CD4-positive, alpha-beta T cell treated with Interleukin-17A for 4 hours (primary cell): Measurements from ENCODE around the gene SORD.
"Not testable (repeated sequence)": the region's sequence is repeated elsewhere in the genome, so short reads cannot be mapped to it uniquely, and the experiment has no call there.

Source experiments
- DNase-seq: peaks from one replicate; pipeline ENCODE4 v3.0.0-alpha.2; 2020; ENCODE audit warnings: mixed read lengths

Gene SORD

DNA sequence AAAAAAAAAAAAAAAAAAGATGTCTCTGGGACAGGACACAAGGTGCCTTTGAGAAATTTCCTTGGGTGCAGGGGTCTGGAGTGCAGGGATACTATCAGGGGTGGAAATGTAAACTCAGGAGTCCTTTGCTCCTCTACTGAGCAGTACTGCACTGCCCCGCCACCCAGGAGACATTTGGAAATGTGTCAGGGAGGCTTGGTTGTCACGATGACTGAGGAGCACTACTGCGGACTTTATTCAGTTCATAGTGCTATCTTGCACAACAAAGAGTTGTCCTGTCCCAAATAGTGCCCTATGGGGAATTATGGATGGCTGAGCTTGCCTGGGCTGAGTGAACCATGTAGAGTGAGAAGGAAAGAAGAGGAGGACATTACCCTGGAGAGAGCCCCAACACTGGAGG, 2.6 kb downstream of the SORD start:
- not testable (repeated sequence) for DNase-seq

DNA sequence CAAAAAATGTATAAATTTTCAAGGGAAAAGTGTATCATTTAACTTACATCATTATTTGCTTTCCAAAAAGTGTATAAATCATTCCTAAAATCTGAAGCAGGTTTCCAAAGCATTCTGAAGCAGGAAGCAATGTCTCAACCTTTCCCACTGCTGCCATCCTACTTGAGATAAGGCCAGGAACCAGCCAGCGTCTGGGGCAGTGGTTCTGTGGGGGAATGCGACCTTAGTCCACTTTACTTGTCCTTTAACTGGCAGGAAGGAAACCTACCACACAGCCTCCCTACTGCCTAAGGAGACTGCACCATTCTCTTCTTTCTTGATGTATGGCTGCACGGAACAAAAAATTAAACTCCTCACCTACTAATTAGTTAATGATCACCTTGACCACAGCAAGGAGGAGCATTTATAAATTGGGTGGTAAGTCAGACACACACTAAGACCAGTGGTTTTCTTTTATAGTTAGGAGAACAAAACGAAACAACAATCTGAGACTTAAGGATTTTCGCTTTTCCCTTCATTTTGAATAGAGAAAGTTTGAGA, 3.7 kb downstream of the SORD start:
- DNase-seq, result no peak

DNA sequence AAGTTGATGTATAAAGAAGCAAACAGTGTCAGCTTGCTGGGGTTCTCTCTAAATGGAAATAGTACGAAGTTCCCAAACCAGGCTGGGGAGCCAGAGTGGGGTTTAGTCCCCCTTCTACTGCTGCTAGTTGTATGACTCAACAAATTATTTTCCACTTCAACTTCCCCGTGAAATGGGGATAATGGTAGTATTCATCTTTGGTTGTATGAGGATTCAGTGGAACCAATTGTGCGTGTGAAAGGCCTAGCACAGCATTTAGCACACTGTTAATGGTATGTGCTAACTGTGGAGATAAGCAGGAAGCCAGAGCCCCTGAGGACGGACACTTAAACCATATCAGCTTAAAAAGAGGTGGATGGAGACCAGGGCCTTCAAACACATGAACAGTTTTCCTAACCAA, 4.2 kb downstream of the SORD start:
- no peak for DNase-seq

DNA sequence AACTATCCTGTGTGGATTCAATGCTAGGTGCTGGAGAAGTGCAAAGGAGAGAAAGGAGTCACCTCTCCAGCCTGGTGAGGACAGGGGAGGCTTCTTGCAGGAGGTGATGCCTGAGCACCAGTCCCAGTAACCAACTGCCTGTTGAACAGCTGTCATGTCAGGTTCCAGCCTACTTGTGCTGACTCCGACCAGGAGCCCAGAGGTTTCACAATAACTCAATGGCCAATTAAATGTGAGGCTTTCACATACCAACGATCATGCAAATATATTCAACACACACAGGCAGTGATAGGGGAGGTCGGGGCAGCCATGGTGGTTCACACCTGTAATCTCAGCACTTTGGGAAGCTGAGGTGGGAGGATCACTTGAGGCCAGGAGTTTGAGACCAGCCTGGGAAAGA, 7.7 kb downstream of the SORD start:
- no peak for DNase-seq

DNA sequence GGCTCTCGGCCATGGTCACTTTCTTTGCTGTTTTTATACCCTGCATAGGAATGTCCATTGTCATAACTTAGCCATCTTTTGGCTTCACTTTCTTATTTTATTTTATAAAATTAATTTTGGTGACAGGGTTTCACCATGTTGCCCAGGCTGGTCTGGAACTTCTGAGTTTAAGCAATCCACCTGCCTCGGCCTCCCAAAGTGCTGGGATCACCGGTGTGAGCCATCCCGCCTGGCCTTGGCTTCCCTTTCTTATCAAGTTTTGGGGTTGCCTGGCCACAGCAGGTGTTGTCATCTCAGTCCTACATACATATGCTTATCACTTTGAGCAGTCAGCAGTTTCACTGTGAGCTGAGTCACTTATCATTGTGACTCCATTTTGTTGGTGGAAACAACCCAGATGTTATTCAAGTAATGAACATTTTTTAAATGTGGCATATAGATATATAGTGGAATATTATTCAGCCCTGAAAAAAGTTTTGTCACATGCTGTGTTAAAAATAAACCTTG, 8.6 kb downstream of the SORD start:
- DNase-seq, result not testable (repeated sequence)

DNA sequence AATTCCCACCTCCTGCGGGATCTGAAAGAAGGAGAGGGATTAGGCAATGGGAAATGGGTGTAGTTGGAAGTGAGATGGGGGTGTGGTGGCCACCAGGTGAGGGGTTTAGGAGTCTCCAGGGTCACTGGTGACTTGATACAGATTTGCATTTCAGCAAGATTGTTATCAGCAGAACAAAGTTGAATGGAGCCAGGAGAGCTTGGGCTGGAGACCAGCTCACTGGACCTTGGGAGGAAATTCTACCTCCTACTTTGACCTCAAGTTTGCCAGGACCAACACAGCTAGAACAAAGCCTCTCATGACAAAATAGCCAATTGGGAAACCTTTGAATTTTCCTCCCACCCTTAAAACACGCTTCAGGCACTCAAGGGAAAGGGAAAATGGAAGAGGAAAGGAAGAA, 9.5 kb downstream of the SORD start:
- not testable (repeated sequence) for DNase-seq

DNA sequence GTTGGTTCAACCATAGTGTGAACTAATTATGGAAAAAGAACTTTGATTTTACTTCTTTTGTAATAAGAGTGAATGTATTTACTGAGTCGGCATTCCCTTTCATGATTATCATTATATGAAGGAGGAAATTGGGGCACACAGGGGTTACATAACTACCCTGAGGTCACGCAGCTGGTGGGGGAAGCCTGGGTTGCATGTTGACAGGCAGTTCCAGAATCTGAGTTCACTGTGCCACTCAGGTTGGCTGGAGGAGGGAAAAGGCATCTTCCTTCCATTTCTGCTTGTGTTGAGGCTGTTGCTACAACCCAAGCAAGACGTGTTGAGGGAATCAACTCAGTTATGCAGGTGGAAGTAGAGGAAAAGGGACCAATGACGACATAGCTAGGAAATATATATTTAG, 11.1 kb downstream of the SORD start:
- DNase-seq, result not testable (repeated sequence)

DNA sequence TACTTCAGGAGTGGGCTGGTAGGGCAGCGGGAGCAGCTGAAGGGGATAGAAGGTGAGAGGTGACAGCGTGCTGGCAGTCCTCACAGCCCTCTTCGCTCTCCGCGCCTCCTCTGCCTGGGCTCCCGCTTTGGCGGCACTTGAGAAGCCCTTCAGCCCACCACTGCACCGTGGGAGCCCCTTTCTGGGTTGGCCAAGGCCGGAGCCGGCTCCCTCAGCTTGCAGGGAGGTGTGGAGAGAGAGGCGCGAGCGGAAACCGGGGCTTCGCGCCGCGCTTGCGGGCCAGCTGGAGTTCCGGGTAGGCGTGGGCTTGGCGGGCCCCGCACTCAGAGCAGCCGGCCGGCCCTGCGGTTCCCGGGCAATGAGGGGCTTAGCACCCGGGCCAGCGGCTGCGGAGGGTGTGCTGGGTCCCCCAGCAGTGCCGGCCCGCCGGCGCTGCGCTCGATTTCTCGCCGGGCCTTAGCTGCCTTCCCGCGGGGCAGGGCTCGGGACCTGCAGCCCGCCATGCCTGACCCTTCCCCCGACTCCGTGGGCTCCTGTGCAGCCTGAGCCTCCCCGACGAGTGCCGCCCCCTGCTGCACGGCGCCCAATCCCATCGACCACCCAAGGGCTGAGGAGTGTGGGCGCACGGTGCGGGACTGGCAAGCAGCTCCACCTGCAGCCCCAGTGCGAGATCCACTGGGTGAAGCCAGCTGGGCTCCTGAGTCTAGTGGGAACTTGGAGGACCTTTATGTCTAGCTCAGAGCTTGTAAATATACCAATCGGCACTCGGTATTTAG, 11.8 kb downstream of the SORD start:
- not testable (repeated sequence) for DNase-seq

DNA sequence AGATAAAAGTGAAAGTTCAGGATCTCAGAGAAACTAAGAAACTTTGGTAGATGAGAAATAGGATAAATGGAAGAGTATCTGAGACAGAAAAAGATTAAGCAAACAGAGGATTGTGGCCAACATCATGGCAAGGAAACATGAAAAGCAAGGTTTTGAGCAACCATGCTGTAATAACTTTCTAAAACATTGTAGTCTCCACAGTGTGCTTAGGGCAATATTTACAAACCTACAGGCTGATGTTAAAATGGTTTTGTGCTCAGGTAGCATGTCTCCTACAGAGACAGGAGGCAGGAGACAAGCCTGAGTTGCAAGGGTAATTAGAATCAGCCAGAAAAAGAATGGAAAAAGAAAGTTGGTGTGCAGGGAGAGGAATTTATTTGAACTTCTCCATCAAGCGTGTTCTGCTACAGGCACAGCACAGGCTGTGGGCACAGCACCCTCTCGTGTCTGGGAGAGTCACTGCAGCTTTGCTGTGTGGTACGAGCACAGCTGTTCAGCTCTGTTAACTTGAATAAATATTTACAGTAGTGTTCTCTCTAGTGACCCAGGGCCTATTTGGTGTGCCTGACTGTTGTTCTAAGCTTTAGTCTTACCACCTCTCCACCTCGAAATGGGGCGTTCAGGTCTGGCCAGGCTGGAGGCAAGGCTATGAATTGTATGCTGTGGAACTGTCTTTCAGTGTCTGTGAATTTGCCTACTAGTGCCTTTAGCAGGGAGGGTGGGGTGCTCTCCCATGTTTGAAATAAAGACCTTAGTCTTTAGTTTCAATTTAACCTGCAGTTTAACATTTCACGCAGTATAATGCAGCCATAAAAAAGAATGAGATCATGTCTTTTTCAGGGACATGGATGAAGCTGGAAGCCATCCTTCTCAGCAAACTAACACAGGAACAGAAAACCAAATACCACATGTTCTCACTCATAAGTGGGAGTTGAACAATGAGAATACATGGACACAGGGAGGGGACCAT, 14.1 kb downstream of the SORD start:
- DNase-seq, result peak; percentile 76

DNA sequence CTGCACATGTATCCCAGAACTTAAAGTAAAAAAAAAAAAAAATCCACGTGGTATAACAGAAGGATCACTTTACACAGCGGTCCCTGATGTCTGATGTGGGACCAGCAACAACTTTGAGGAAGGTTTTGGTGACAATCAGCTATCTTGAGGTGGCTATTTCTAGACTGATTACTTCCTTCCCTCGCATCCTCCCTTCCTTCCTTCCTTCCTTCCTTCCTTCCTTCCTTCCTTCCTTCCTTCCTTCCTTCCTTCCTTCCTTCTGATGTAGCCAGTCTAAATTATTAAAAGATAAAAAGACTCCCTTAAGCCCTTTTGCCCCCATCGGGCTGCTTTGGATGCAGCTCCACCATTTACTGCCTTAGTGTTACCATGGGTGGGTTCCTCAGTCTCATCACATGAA, 14.9 kb downstream of the SORD start:
- DNase-seq, result no peak

DNA sequence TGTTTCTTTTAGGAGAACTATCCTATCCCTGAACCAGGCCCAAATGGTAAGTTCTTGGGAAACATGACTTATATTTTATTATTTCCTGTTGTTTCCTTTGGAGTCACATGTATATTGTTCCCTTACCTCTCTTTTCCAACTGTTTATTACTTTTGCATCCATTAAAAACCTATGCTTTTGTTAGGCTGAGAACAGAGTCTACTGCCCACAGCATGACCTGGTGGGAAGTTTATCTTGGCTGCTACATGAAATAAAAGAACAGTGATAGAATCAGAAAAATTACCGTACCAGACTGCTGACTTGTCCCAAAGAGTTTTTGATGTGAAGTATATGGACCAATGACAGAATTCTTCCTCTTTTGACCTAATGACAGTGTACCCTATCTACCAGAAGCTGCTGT, 17.4 kb downstream of the SORD start:
- not testable (repeated sequence) for DNase-seq

DNA sequence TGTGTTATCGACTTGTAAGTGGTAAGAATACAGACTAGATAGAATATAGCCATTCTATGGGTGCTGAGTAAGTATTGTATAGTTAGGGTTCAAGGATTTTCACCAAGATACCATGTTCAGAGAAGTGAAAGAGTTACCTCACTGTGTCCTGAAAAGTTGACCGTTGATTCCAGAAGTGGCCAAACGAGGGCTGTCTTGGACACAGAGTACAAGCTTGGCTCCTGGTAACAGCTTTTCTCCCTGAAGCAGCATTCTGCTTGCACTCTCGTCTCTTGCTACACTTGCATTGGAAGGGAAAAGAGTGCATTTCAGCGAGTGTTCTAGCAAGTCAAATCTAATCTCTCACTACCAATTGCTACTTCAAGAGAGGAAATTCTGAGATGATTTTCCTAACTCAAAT, 18.5 kb downstream of the SORD start:
- not testable (repeated sequence) for DNase-seq

DNA sequence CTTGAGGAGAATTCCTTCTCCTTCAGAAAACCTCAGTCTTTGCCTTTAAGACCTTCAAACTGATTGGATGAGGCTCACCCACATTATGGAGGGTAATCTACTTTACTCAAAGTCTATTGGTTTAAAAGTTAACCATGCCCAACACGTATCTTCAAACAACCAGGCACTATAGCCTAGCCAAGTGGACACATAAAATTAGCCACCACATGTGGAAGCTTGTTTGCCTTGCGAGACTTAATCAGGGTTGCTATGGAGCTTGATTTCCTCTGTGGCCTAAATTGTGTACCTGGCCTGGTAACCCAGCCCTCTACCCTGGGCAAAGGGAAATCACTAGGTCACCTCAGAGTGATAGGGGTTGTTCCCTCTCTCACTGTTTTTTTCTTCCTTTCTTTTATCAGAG, 19.9 kb downstream of the SORD start:
- DNase-seq, result not testable (repeated sequence)

DNA sequence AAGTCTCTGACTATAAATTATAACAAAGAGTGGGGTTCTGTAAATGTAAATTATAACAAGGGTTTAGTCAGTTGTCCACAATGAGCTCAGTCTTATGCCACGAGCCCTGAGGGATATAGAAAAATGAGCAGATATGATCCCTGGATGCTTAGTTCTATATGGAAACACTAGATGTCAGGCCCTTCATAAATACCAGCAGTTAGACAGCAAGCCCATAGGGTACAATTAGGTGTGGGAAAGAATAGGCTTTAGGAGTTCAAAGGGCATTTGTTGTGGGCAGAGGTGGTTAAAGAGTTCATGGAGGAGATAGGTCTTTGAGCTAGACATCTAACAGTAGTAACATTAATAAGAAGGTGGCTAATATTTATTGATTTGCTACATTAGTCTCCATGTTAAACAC, 21.3 kb downstream of the SORD start:
- not testable (repeated sequence) for DNase-seq

DNA sequence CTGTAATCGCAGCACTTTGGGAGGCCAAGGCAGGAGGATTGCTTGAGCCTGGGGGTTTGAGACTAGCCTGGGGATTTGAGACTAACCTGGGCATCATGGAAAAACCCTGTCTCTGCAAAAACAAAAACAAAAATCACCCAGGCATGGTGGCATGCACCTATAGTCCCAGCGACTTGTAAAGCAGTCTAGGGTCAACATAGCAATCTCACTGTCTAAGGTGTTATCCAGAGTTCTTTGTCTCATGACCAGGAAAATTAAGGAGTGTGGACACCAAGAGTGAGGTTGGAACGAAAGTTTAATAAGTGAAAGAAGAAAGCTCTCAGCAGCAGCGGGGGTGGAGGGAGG, 25.4 kb downstream of the SORD start:
- DNase-seq, result not testable (repeated sequence)

DNA sequence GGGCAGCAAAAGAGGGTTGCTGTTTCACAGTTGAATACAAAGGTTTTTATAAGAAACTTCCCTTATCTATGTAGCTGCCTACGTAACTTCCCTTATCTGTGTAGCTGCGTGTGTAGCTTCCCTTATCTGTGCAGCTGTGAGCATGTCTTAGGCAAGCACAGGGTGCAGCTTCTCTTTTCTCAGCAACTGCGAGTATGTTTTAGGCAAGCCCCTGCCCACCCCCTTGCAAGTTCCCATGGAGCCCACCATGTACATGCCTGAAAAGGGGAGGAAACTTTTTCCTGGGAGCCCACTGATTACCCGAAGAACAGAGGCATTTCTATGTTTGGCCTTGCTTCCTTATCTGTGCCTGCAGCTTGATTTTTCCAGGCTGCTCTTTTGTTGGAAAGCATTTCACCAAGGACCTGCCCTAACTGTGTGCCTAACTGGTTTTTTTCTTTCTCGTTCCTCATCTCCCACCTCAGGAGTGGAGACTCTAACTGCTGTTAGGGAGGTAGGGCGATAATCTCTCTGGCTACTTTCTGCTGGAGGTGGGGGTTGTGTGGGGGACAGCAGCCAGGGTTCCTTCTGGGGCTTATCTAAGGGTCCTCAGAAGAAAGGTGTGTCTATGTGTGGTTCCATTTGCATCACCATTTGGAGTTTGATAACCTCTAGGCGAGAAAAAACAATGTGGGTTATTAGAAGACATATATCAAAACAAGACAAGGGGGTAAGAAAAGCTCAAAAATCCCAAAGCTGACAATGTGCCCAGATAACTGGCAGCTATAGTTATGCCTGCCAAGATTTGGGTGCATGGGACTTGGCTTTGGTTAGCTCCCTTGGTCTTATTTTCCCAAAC, 26.0 kb downstream of the SORD start:
- no peak for DNase-seq

DNA sequence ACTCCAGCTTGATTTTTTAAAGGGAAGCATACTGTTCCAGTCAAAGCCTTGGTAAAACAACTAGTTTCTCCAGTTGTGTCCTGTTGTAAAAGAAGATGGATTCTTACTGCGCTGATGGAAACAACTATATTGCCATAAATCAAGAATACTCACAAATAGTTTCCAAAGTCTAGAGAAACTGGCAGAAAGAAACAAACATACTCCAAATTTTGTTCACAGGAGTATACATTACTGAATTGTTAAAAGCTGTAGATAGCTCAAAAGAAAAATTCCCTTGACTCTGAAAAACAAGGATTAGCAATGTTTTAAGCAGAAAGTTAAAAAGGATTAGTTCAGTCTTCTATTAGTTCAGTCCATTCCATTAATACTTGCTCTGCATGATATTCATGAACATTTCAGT, 27.6 kb downstream of the SORD start:
- no peak for DNase-seq

DNA sequence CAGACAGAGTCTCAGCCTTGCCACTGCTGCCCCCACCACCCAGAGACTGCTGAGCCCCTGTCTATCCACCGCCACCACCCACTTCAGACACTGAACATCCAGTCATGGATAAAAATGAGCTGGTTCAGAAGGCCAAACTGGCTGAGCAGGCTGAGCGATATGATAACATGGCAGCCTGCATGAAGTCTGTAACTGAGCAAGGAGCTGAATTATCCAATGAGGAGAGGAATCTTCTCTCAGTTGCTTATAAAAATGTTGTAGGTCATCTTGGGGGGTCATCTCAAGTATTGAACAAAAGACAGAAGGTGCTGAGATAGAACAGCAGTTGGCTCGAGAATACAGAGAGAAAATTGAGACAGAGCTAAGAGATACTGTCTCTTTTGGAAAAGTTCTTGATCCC, 29.7 kb downstream of the SORD start:
- DNase-seq, result not testable (repeated sequence)

DNA sequence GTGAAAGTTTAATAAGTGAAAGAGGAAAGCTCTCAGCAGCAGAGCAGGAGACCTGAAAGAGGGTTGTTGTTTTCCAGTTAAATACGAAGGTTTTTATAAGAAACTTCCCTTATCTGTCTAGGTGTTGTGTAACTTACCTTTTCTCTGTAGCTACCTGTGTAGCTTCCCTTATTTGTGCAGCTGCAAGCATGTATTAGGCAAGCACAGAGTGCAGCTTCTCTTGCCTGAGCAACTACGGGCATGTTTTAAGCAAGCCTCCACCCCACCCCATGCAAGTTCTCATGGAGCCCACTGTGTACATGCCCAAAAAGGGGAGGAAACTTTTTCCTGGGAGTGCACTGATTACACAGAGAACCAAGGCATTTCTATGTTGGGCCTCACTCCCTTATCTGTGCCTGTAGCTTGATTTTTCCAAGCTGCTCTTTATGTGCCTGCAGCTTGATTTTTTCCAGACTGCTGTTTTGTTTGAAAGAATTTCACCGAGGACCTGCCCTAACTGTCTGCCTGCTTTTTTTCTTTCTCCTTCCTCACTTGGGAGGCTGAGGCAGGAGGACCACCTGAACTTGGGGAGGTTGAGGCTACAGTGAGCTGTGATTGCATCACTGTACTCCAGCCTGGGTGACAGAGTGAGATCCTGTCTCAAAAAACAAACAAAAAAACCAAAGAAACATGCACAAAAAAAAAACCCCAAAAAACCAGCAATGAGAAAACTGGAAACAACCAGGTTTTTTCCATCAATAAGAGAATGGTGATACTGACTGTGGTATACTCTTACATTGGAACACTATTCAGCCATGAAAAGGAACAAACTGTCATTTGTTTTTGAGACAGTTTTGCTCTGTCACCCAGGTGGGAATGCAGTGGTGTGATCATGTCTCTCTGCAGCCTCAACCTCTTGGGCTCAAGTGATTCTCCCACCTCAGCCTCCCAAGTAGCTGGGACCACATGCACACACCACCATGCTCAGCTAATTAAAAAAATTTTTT, 36.0 kb downstream of the SORD start:
- not testable (repeated sequence) for DNase-seq

DNA sequence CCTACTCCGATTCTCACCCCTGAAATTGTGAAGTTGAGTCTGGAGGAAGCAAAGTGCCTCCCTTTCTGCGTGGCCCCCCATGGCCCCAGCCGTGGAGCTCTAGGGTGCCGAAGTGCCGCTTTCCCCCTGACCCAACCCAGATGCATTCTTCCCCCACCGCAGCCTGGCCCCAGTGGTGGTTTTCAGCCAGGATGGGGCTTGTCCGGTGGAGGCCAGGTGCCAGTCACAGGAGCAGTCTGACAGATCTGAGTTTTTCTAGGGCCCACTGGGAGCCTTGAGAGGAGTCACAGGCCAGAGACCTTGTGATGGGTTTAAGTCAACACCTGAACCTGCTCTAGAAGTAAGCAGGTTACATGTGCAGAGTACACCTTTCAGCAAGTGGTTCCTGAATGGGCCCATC, 39.3 kb downstream of the SORD start:
- DNase-seq, result not testable (repeated sequence)

DNA sequence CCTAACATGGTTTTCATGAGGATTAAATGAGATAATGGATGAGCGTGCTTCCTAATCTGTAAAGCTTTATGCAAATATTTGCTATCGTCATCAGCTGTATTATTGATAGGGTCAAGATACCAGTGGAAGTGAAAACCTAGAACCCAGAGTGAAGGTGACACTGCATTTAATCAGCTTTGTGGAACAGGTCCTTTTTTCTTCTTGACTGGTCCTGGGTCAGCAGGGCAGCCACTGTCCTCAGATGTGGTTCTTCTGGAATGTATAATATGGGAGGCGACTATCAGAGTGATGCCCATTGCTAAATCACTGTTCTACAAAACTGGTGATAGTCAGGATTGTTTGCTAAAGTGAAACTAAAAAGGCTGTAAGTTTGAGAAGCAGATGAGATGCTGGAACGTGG, 41.4 kb downstream of the SORD start:
- no peak for DNase-seq
